GM21367 (cell line): Measurements from ENCODE around the gene MISP.
"Not testable (repeated sequence)": the region's sequence is repeated elsewhere in the genome, so short reads cannot be mapped to it uniquely, and the experiment has no call there.

ENCODE experiments used
- ATAC-seq: cut with Tn5 transposase; IDR thresholded peaks from one replicate; pipeline ENCODE4 v1.9.1; 2021; ENCODE audit not compliant: unreplicated experiment

The MISP gene

DNA sequence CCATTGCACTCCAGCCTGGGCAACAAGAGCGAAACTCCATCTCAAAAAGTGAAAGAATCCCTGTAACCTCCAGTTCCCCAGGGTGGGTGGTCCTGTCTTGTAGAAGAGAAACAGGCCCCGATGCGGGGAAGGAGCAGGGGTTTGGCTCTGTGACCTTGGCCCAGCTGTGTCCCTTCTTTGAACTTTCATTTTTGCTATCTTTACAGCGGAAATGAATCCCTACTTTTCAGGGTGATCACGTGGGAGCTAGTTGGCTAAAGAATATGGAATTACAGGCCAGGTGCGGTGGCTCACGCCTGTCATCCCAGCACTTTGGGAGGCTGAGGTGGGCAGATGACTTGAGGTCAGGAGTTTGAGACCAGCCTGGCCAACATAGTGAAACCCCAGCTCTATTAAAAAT is 5.8 kb upstream of the MISP start:
- ATAC-seq, result not testable (repeated sequence)

DNA sequence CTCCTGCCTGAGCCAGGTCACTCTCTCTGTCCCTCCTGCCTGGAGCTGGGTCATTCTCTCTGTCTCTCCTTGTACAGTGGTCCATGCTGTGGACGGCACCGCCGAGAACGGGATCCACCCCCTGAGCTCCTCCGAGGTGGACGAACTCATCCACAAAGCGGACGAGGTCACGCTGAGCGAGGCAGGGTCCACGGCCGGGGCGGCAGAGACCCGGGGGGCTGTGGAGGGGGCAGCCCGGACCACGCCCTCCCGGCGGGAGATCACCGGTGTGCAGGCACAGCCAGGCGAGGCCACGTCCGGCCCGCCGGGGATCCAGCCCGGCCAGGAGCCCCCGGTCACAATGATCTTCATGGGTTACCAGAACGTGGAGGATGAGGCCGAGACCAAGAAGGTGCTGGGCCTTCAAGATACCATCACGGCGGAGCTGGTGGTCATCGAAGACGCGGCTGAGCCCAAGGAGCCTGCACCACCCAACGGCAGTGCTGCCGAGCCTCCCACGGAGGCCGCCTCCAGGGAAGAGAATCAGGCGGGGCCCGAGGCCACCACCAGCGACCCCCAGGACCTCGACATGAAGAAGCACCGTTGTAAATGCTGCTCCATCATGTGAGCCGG is 4.6 kb upstream of the MISP start:
- ATAC-seq, result no peak

DNA sequence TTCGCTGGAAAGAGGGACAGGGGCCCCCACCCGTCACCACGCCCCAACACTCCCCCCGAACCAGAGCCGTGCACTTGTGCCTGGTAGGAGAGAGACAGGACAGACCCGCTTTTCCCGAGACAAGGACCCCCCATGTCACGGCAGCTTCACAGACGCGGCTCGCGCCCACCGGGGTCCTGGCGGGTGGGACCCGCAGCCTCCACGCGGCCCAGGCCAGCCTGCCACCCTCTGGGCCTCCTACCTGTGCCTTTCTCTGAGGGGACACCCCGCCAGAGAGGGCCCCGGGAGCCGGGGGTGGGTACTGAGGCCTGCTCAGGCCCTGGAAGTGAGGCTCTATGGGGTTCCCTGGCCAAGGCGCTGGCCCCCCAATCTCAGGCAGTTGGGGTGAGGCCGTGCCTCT is 4.0 kb upstream of the MISP start:
- no peak for ATAC-seq

DNA sequence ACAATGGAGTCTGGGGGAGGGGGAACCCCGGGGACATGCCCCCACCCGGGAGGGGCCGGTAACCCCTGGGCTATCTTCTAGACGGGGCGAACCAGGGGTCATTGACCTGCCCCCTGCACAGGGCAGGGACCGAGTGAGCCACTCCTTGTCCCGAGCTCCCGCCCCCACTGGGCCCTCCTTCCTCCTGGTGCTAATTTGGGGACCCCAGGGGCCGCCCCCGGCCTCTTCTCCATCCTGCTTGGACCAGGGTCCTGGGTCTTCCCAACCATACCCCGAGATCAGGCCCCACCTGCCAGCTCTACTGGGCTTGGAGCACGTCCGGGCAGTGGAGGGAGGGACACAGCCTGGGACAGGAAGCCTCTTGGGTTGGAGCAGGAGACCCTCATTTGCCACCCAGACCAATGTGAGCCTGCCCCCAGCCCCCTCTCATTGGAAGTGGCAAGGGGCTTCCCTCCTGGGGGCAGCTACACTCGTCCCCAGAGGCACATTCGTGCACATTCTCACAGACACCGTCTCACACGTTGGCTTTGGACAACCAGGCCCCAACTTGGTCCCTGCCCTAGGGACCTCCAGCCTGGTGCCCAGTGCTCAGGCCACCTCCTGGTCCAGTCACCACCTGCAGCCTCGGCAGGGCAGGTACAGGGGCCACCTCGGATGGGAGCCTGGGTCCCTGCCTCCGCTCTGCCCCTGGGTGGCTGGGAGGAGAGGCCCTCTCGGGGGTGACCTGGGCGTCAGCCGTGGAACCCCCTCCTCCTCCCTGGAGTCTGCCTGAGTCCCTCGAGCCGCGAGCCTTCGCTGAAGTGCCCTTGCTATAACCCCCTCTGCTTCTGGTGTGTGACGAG is 3.3 kb upstream of the MISP start:
- no peak for ATAC-seq

DNA sequence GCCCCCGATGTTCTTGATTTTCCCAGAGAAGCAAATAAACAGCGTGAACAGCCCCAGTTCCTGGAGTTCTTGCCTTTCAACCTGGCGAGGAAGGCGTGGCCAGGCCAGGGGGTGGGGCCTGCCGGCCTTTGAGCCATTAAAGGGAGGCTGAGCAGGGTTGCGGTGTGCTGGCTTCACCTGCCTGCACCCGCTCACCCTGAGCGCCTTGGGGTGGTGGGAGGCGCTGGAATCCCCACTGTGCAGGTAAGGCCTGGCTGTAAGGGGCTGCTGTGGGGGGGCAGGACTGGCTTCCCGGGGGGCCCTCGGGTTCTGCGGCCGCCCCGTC is 2.7 kb upstream of the MISP start:
- no peak for ATAC-seq

DNA sequence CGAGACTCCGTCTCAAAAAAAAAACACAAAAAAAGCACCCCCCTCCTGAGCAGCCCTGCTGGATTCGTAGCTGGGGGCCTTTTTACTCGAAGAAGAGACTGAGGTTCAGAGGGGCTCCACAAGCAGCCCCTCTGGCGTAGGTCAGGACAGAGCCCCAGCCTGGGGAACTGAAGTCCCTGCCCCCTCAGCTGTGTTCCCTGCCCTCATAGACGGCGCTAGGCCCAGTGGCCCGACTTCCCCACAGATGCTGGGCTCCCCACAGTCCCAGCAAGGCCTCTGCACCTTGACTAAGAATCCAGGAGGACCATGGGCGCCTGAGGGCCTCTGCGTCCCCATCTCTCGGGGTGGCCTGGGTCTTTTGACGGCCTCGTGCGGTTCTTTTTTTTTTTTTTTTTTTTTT is 1.1 kb upstream of the MISP start:
- ATAC-seq, result no peak

DNA sequence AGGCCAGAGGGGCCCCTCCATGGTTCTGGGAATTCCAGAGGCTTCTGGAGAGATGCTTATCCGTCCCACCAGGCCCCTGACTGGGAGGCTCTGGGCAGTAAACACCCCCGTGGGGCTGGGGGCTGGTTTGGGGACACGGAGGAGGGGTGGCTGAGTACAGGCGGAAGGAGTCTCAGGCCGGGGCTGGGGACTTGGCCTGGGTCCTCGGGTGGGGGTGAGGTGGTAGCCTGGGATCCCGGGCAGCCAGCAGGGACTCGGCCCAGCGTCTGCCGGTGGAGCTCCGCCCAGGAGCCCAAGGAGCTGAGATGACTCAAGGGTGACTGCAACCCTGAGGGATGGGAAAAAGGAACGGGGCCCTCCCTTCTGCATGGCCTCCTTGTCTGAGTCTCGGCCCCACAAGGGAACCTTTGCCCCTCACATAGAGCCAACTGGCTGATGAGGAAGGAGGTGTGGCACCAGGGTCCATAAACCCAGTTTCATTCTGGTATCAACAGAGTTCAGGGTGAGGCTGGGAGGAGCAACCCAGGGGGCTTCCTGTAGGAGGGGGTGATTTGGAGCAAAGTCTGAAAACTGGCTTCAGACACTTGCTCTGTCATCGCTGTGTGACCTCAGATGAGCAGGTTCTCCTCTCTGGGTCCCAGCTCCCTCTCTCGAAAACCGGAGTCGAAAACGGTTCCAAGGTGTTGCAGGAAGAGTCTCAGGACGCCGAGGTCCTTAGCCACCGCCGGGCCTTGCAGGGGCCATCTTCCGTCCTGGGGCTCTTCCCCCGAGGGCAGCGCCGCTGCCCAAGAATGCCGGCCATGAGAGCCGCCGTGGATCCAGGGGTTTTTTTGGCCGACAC is 809 bp downstream of the MISP start:
- ATAC-seq, result no peak

DNA sequence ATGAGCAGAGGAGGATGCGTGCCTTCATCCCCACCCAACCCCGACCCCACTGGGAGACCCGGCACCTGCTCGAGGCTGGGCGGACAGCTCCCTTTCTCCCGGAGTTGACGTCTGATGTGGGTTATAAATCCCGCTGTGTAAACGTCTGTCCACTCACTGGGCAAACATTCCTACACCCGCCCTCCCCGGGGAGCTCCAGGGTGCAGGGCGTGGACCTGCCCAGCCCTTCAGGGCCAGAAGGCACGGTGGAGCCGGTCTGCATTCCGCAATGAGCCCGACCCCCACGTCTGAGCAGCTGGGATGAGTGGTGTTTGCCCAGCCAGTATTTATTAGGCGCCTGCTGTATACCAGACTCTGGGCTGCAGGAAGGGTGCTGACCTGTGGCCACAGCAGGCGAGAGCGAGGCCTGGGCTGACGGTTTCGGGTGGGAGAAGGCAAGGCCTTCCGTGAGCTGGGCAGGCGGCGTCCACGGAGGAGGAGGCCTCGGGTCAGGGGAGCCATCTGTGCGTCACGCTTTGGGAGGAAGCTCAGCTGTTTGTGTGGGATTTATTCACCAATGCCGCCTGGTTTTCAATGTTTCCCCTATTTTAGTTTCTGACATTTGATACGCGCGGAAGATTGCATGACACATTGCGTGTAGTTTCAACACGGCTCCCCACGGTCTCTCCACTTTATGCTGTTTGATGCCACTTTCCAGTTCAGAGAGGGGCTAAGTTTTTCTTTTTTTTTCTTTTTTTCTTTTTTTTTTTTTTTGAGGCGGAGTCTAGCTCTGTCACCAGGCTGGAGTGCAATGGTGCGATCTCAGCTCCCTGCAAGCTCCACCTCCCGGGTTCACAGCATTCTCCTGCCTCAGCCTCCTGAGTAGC is 2.0 kb downstream of the MISP start:
- ATAC-seq, result no peak

DNA sequence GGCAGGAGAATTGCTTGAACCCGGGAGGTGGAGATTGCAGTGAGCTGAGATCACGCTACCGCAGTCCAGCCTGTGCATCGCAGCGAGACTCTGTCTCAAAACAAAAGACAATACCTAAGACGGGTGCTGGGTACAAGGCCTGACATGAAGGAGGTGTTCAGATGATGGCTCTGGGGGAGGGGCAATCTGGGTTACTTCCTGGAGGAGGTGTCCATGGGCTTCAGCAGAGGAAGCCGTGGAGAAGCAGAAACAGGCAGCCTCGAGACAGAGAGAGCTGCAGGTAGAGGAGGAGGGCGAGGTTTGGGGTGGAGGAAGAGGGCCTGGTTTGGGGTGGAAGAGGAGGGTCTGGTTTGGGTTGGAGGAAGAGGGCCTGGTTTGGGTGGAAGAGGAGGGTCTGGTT is 3.6 kb downstream of the MISP start:
- no peak for ATAC-seq

DNA sequence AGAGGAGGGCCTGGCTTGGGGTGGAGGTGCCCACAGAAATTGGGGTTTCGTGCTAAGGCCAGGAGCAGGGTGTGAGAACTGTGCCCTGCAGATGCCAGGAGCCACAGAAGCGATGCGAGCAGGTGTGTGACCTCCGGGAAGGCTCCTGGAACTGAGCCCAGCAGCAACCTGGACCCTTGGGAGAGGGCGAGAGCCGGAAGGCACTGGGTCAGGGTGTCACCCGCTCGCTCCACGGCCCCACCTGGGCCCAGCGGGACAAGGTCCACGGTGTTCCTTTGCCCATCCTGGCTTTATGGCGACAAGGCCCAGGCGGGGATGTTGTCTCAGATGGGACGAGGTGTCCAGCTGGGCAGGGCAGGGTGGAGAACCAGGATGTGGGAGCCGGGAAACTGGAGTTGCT is 4.2 kb downstream of the MISP start:
- ATAC-seq, result no peak

DNA sequence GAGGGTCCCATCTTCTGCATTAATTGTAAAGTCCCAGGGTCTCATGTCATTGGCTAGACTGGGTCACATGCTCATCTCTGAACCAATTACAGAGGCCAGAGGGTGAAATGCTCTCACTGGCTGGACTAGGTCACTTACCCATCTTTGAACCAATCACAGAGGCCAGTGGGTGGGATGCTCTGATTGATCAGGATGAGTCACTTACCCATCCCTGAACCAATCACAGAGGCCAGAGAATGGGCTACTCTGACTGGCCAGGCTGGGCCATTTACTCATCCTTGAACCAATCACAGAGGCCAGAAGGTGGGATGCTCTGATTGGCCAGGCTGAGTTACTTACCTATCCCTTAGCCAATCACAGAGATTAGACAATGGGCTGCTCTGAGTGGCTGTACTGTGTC is 5.3 kb downstream of the MISP start:
- ATAC-seq, result no peak

DNA sequence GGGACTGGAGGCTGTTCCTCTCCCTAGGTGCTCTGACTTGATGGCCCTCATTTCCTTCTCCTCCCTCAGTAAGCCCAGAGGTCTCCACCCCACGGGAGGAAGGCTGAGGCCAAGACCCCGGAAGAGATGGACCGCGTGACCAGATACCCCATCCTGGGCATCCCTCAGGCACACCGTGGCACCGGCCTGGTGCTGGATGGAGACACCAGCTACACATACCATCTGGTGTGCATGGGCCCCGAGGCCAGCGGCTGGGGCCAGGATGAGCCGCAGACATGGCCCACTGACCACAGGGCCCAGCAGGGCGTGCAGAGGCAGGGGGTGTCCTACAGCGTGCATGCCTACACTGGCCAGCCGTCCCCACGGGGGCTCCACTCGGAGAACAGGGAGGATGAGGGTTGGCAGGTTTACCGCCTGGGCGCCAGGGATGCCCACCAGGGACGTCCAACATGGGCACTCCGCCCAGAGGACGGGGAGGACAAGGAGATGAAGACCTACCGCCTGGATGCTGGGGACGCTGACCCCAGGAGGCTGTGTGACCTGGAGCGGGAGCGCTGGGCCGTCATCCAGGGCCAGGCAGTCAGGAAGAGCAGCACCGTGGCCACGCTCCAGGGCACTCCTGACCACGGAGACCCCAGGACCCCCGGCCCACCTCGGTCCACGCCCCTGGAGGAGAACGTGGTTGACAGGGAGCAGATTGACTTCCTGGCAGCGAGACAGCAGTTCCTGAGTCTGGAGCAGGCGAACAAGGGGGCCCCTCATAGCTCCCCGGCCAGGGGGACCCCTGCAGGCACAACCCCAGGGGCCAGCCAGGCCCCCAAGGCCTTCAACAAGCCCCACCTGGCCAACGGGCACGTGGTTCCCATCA is 6.1 kb downstream of the MISP start:
- ATAC-seq, result no peak

DNA sequence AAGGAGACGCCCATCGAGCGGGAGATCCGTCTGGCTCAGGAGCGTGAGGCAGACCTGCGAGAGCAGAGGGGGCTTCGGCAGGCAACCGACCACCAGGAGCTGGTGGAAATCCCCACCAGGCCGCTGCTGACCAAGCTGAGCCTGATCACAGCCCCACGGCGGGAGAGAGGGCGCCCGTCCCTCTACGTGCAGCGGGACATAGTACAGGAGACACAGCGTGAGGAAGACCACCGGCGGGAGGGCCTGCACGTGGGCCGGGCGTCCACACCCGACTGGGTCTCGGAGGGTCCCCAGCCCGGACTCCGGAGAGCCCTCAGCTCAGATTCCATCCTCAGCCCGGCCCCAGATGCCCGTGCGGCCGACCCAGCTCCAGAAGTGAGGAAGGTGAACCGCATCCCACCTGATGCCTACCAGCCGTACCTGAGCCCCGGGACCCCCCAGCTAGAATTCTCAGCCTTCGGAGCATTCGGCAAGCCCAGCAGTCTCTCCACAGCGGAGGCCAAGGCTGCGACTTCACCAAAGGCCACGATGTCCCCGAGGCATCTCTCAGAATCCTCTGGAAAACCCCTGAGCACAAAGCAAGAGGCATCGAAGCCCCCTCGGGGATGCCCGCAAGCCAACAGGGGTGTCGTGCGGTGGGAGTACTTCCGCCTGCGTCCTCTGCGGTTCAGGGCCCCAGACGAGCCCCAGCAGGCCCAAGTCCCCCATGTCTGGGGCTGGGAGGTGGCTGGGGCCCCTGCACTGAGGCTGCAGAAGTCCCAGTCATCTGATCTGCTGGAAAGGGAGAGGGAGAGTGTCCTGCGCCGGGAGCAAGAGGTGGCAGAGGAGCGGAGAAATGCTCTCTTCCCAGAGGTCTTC is 7.1 kb downstream of the MISP start:
- no peak for ATAC-seq

DNA sequence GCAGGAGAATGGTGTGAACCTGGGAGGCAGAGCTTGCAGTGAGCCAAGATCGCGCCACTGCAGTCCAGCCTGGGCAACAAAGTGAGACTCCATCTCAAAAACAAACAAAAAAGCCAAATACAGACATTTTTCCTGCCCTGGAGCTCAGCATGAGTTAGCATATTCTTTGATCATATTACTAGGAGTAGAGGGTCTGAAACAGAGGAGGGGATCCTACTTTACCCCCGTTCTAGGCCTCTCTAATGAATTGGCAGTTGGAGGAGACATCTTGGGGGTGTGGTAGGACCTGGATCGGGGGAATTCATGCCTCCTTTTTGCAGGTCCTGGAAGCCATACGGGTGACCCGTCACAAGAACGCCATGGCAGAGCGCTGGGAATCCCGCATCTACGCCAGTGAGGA is 12.3 kb downstream of the MISP start:
- no peak for ATAC-seq

DNA sequence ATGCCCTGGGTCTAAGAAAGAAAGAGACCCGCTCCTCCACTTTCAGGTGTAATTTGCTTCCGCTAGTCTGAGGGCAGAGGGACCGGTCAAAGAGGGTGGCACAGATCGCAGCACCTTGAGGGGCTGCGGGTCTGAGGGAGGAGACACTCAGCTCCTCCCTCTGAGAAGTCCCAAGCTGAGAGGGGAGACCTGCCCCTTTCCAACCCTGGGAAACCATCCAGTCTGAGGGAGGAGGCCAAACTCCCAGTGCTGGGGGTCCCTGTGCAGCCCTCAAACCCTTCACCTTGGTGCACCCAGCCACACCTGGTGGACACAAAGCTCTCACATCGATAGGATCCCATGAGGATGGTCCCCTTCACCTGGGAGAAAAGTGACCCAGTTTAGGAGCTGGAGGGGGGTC is 13.0 kb downstream of the MISP start:
- no peak for ATAC-seq

DNA sequence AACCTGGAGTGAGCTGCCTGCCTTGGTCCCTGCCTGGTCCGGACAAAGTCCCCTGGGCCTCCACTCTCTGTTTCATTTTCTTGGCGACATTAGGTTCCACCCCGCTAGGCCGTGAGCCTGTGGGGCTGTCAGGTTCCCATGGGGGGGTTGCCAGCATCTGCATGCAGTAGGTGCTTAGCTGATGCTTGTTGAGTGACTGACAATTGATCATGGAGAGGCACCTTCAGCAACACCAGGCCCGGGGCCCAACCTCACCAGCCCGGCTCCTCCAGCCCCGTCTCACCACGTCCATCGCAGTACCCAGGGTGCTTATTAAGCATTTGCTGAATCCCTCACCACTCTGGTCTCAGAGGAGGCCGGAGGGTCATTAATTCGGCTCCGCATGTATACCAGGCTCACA is 13.4 kb downstream of the MISP start:
- ATAC-seq, result no peak

DNA sequence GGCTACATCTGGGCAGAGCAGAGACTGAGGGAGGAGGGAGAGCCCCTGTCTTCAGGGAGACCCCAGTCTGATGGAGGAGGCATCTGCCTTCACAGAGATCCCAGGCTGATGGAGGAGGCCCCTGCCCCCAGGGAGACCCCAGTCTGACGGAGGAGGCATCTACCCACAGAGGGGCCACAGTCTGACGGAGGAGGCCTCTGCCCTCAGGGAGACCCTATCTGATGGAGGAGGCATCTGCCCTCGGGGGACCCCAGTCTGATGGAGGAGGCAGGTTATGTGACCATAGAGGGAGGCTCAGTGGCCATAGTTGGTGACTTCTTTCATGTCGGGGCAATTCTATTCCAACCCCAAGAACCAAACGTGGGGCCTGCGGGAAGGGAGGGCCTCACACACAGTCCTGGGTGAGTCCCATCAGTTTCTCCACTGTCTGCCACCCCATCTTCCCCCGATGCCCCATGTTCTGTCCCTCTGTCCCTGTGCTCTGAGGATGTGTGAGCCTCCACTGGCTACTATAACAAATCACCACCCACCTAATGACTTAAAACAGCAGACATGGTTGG is 14.3 kb downstream of the MISP start:
- ATAC-seq, result no peak

DNA sequence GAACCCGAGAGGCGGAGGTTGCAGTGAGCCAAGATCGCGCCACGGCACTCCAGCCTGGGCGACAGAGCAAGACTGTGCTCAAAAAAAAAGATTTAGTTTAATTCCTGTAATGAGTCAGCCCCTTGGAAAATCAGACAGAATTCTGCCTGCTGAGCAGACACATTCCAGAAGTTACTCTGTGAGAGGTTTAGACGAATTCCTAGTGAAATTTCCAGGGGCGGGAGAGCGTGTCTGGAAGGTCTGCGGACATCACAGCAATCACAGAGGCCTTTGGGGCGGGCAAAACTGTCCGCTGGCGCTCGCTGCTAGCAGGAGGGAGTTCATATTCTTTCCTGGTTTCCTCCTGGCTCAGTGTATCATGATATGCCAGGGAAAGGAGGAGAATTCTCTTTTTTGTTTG is 17.5 kb downstream of the MISP start:
- ATAC-seq, result no peak

DNA sequence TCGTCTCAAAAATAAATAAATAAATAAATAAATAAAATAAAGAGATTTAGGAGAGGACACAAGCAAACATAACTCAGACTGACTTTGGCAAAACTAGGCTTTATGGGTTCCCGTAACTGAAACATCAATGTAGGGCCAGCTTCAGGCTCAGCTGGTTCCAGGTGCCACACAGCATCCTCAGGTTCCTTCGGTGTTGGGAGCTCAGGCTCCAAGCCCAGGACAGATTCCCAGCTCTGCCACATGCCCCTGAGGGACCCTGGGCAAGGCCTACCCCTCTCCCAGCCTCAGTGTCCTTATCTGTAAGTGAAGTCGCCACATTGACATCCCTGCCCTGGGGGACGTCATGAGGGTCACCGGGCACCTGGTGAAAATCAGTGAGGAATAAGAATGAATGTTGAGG is 18.7 kb downstream of the MISP start:
- ATAC-seq, result no peak
